ENCODE data around the gene LPAR2. TPM values are rescaled to one million over a fixed set of nuclear protein-coding genes. Genes with fewer than 3 reads are reported as not detected.

LPAR2 gene
- total RNA-seq, 1 donor = 0.72 TPM

DNA sequence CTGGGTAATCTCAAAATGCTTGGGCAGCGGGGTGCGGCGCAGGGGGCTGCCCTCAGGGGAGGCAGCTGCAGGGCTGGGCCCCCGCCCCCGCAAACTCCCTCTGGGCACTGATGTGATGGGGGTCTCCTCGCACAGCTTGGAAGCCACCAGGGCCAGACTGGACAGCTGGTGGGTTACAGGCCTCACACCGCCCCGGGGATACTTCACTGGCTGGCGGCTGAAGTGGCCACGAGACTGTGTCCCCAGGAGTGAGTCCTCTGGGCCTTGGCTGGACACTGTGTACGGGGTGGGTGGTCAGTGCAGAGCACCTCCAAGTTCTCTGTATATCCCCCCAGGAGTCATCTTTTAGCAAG is 2.0 kb upstream of the LPAR2 start:
- H3K79me2 ChIP-seq (ENCODE audit: insufficient read depth, low read length) = no peaks in the 10 kb centered on the region
- H3K4me3 ChIP-seq (ENCODE audit: insufficient read depth, low read length) = no peak overlapping the region
- no peaks in the 10 kb centered on the region for H3K27me3 ChIP-seq (ENCODE audit: insufficient read depth, low read length)
- H2AFZ ChIP-seq (ENCODE audit: low read length) = no peak overlapping the region
- peak; percentile 67 for DNase-seq (ENCODE audit: insufficient read length, low spot score, missing footprints)
- H3K27ac ChIP-seq (ENCODE audit: low read depth, low read length) = no peak overlapping the region
- peaks cover 6% of the 10 kb centered on the region for H3K4me1 ChIP-seq (ENCODE audit: insufficient read depth, low read length)
- H3K9me3 ChIP-seq (ENCODE audit: low read depth, low read length) = no peaks in the 10 kb centered on the region
- TF ChIP-seq CTCF (IDR thresholded peaks at IDR 0.05; ENCODE audit: extremely low read depth, low read depth, low read length) = no peak
- no peaks in the 10 kb centered on the region for H4K20me1 ChIP-seq (ENCODE audit: insufficient read depth, low read length)
- no peak overlapping the region for H3K4me2 ChIP-seq (ENCODE audit: insufficient read depth, low read length)
- peaks cover 20% of the 10 kb centered on the region for H3K36me3 ChIP-seq (ENCODE audit: insufficient read depth, low read length)

GRCh38 chr19:19628501-19629134 is 598 bp upstream of the LPAR2 start:
- peak overlapping the region; percentile 68 for H3K4me2 ChIP-seq (ENCODE audit: insufficient read depth, low read length)
- H4K20me1 ChIP-seq (ENCODE audit: insufficient read depth, low read length) = no peaks in the 10 kb centered on the region
- H3K4me3 ChIP-seq (ENCODE audit: insufficient read depth, low read length) = peak overlapping the region; percentile 51
- no peaks in the 10 kb centered on the region for H3K79me2 ChIP-seq (ENCODE audit: insufficient read depth, low read length)
- H3K4me1 ChIP-seq (ENCODE audit: insufficient read depth, low read length) = peaks cover 6% of the 10 kb centered on the region
- H2AFZ ChIP-seq (ENCODE audit: low read length) = no peak overlapping the region
- H3K27ac ChIP-seq (ENCODE audit: low read depth, low read length) = no peak overlapping the region
- no peaks in the 10 kb centered on the region for H3K27me3 ChIP-seq (ENCODE audit: insufficient read depth, low read length)
- H3K36me3 ChIP-seq (ENCODE audit: insufficient read depth, low read length) = peaks cover 8% of the 10 kb centered on the region
- H3K9me3 ChIP-seq (ENCODE audit: low read depth, low read length) = no peaks in the 10 kb centered on the region
- no peak for TF ChIP-seq CTCF (IDR thresholded peaks at IDR 0.05; ENCODE audit: extremely low read depth, low read depth, low read length)
- peak; percentile 96 for DNase-seq (ENCODE audit: insufficient read length, low spot score, missing footprints)

DNA sequence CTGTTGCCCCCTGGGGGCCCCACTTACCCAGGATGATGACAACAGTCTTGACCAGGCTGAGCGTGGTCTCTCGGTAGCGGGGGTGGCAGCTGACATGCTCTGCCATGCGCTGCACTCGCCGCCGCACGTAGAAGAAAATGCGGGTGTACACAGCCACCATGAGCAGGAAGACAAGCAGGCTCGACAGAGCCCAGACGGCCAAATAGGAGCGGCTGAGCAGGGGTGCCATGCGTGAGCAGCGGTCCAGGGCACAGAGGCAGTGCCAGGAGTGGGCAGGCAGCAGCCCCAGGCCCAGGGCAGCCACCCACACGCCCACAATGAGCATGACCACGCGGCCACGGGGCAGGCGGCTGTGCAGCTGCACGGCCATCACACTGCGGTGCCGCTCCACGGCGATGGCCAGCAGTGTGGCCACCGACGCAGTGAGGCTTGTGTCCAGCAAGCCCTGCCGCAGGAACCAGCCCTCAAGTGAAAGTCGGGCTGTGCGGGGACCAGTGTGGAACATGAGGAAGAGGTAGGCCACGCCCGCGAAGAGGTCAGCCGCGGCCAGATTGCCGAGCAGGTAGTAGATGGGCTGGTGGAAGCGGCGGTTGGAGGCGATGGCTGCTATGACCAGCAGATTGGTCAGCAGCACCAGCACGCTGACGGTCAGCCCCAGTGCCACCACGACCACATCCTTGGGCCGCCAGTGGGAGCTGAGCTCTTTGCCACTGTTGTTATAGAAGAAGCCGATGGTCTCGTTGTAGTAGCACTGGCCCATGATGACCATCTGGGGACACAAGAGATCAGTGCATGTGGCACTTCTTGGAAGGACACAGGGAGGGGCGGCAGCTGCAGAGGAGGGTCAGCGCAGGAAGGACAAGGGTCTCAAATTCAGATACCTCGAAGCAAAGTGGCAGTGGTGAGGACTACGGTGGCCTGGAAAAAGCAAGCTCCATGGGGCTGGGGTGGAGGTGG is 1.2 kb downstream of the LPAR2 start:
- H2AFZ ChIP-seq (ENCODE audit: low read length) = no peak overlapping the region
- H3K4me1 ChIP-seq (ENCODE audit: insufficient read depth, low read length) = peaks cover 6% of the 10 kb centered on the region
- H3K27ac ChIP-seq (ENCODE audit: low read depth, low read length) = no peak overlapping the region
- DNase-seq (ENCODE audit: insufficient read length, low spot score, missing footprints) = peak; percentile 83
- H3K4me2 ChIP-seq (ENCODE audit: insufficient read depth, low read length) = no peak overlapping the region
- no peaks in the 10 kb centered on the region for H3K9me3 ChIP-seq (ENCODE audit: low read depth, low read length)
- no peaks in the 10 kb centered on the region for H3K79me2 ChIP-seq (ENCODE audit: insufficient read depth, low read length)
- H4K20me1 ChIP-seq (ENCODE audit: insufficient read depth, low read length) = no peaks in the 10 kb centered on the region
- TF ChIP-seq CTCF (IDR thresholded peaks at IDR 0.05; ENCODE audit: extremely low read depth, low read depth, low read length) = no peak
- H3K36me3 ChIP-seq (ENCODE audit: insufficient read depth, low read length) = peaks cover 4% of the 10 kb centered on the region
- H3K4me3 ChIP-seq (ENCODE audit: insufficient read depth, low read length) = no peak overlapping the region
- no peaks in the 10 kb centered on the region for H3K27me3 ChIP-seq (ENCODE audit: insufficient read depth, low read length)

GRCh38 chr19:19624032-19624570 is 3.9 kb downstream of the LPAR2 start:
- Histone ChIP-seq H3K4me2 (ENCODE audit: insufficient read depth, low read length) (no peak overlapping the region), H4K20me1 (ENCODE audit: insufficient read depth, low read length) (no peaks in the 10 kb centered on the region), H2AFZ (ENCODE audit: low read length) (no peak overlapping the region), H3K27me3 (ENCODE audit: insufficient read depth, low read length) (no peaks in the 10 kb centered on the region), H3K4me1 (ENCODE audit: insufficient read depth, low read length) (peaks cover 7% of the 10 kb centered on the region), H3K27ac (ENCODE audit: low read depth, low read length) (no peak overlapping the region), H3K79me2 (ENCODE audit: insufficient read depth, low read length) (no peaks in the 10 kb centered on the region), H3K36me3 (ENCODE audit: insufficient read depth, low read length) (no peaks in the 10 kb centered on the region), H3K4me3 (ENCODE audit: insufficient read depth, low read length) (no peak overlapping the region), H3K9me3 (ENCODE audit: low read depth, low read length) (no peaks in the 10 kb centered on the region)
- peak; percentile 62 for DNase-seq (ENCODE audit: insufficient read length, low spot score, missing footprints)
- TF ChIP-seq CTCF (IDR thresholded peaks at IDR 0.05; ENCODE audit: extremely low read depth, low read depth, low read length) = no peak
